ENCODE data around the gene RECK.
A peak's percentile ranks its signal among the peaks of the same experiment; 100 is the strongest.
"Not testable (repeated sequence)": the region's sequence is repeated elsewhere in the genome, so short reads cannot be mapped to it uniquely, and the experiment has no call there.

RECK gene, protein sequence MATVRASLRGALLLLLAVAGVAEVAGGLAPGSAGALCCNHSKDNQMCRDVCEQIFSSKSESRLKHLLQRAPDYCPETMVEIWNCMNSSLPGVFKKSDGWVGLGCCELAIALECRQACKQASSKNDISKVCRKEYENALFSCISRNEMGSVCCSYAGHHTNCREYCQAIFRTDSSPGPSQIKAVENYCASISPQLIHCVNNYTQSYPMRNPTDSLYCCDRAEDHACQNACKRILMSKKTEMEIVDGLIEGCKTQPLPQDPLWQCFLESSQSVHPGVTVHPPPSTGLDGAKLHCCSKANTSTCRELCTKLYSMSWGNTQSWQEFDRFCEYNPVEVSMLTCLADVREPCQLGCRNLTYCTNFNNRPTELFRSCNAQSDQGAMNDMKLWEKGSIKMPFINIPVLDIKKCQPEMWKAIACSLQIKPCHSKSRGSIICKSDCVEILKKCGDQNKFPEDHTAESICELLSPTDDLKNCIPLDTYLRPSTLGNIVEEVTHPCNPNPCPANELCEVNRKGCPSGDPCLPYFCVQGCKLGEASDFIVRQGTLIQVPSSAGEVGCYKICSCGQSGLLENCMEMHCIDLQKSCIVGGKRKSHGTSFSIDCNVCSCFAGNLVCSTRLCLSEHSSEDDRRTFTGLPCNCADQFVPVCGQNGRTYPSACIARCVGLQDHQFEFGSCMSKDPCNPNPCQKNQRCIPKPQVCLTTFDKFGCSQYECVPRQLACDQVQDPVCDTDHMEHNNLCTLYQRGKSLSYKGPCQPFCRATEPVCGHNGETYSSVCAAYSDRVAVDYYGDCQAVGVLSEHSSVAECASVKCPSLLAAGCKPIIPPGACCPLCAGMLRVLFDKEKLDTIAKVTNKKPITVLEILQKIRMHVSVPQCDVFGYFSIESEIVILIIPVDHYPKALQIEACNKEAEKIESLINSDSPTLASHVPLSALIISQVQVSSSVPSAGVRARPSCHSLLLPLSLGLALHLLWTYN

DNA sequence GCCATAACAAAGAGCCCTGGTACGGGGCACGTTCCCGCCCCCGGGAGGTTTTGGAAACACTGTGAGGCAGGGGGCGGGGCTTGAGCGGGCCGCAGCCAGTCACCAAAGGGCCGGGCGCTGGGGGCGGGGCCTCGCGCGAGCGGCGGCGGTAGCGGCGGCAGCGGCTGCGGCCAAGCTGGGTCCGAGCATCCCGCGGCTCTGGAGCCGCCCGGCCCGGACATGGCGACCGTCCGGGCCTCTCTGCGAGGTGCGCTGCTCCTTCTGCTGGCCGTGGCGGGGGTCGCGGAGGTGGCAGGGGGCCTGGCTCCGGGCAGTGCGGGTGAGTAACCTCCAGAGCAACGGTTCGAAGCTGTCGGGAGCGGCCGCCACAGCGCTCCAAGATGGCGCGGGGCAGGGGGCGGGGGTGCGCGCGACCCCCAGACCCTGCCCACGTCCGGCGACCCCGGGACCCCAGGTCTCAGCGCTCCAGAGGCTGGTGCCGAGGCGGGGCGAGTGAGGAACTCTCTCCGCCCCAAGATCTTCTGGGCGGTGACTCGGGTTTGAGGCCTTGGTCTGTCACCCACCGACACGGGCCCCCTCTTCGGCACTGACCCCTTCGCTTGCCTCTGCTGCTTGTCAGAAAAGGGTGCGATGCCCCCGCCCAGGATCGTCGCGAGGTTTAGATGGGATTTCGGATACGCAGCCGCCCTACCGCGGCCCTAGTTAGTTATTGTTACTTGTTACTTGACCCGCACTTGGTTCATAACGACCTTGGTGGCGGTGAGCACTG, at the start of gene RECK:
RECK (plus strand) TSS at position 134 of the 769 bp plus-strand sequence; CDS start at position 220, 86 bp downstream.
- DNase-seq (ENCODE audit: low read depth), result peak; percentile 89

DNA sequence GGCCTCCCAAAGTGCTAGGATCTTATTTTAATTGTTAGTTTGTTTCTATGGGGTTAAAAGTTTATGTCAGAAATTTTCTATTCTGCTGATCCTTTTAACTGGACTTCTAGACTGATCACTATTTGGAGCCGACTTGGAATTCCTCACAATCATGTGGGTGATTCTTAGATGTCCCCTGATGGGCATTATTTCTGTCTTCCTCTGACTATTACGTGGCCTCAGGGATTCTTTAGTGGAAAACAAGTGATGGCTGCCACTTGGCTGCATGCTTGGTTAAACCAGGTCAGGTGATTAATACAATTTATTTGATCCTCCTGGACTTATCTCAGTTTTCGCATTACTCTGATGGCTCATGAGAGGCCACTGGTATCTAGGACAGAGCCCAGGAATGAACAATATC, 46.6 kb upstream of the RECK start:
- no peak for DNase-seq (ENCODE audit: low read depth)

DNA sequence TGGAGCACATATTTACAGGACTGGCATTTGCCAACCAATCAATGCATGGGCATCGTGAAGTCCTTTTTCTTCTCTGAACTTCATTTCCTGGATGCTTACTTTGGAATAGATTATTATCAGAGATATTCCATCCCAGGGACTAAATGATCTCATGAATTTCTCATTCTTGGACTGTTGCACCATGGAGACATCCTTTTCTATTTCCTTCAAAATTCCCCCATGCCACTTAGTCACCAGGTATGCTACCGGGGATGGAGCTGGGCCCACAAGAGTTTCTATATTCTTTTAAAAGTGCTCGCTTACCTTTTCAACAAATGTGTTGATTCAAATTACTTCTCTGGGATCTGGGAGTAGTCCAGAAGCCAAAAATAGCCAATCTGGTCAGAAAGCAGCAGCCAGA, 43.6 kb upstream of the RECK start:
- DNase-seq (ENCODE audit: low read depth), result not testable (repeated sequence)

DNA sequence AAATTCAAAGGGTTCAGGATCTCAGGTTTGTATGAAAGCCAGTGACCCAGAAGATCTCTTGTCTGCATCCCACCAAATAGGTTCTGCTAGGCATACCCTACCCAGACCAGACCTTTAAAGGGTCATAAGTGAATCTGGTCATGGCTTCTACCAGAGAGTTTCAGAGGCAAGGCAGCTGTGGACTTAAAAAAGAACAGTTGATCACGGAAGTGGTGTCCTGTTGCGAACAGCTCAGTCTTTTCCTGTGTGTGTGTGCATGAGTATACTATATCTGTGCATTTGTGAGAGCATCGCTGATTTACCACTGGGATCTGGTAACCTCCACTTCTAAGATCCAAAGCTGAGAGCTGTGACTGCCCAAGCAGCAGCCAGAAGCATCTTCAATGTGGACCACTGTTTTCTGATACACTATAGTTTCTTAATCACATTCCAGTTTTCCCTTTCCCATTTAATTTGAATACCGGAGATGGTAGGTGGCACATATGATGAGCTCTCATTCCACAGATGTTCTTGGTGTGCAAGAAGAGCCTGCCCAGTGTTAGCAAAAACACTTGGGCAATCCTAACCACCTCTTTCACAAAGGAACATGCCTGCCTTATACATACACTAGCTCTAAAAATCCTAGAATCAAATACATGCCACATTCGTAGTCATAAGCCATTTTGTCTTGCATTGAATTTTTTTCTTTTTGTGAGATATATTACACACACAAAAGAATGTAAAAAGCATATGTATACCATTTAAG, 42.6 kb upstream of the RECK start:
- peak; percentile 46 for DNase-seq (ENCODE audit: low read depth)

DNA sequence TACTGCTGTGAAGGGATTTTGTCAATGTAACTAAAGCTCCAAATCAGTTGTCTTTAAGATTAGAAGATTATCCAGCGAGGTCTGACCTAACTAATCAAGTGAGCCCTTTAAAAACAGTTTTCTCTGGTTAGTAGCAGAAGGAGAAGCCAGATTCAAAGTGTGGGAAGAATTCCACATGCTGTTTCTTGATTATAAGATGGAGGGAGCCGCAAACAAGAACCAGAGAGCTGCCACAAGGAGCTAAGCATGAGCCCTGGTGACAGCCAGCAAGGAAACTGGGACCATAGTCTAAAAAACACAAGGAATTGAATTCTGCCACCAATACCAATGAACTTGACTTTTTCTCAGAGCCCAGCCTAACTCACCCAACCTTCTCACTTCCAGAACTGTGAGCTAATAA, 41.8 kb upstream of the RECK start:
- no peak for DNase-seq (ENCODE audit: low read depth)

DNA sequence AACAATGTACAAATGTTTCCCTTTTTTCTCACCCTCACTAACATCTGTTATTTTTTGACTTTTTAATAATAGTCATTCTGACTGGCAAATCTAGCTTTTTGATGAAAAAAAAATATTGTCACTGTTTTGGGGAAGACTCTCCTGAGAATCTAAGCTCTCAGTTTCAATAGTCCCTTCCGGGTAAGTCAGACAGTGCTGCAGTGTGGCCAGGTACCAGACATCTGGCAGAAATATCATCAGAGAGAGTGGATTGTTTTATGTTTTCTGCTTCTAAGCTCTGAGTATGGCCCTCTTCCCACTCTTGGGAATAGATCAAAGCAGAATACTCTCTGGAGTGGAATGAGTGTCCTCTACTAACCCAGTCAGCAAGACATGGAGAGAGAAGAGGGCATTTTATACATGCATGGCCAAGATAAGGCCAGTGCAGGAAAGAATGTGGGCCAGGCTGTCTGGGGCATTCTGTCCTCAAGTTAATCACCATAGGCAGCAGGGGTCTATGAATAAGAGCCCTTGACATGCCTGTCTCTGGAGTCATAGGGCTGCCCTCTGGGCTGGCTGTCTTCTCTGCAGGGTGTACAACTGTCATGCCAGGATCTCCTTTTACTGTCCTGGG, 40.2 kb upstream of the RECK start:
- DNase-seq (ENCODE audit: low read depth), result no peak

DNA sequence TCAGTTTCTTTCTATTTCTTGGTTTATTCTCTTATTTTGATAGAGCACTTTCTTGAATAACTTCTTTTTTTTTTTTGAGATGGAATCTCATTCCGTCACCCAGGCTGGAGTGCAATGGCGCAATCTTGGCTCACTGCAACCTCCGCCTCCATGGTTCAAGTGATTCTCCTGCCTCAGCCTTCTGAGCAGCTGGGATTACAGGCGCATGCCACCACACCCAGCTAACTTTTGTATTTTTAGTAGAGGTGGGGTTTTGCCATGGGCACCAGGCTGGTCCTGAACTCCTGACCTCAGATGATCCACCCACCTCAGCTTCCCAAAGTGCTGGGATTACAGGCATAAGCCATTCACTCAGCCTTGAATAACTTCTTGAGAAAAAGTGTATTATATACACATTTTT, 39.7 kb upstream of the RECK start:
- DNase-seq (ENCODE audit: low read depth), result not testable (repeated sequence)

DNA sequence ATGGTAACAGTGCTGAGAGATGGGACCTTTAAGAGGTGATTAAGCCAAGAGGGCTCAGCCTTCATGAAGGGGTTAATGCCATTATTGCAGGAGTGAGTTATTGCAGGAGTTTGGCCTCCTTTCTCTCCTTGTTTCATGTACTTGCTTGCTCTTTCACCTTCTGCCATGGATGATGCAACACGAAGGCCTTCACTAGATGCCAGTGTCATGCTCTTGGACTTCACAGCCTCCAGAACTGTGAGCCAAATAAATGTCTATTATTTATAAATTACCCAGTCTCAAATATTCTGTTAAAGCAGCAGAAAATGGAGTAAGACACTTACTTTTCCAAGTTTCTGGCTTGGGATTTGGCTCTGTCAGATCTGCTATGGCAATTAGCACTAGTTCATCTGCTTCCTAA, 38.4 kb upstream of the RECK start:
- DNase-seq (ENCODE audit: low read depth), result no peak

DNA sequence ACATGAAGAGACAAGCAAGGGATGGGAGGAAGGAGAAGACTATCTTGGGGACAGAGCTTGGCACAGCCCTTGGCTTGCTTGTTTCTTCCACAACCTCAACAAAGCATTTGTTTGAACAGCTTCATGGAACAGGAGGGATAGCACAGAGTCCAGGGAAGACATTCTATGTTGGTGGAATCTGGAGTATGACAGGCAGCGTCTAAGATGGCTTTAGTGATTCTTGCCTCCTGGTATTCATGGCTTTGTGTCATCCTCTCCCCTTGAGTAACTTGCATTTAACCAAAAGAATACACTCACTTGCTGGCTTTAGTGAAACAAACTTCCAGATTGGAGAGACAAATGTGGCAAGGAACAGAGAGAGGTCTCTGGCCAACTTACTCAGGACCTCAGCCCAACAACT, 30.8 kb upstream of the RECK start:
- DNase-seq (ENCODE audit: low read depth), result no peak

DNA sequence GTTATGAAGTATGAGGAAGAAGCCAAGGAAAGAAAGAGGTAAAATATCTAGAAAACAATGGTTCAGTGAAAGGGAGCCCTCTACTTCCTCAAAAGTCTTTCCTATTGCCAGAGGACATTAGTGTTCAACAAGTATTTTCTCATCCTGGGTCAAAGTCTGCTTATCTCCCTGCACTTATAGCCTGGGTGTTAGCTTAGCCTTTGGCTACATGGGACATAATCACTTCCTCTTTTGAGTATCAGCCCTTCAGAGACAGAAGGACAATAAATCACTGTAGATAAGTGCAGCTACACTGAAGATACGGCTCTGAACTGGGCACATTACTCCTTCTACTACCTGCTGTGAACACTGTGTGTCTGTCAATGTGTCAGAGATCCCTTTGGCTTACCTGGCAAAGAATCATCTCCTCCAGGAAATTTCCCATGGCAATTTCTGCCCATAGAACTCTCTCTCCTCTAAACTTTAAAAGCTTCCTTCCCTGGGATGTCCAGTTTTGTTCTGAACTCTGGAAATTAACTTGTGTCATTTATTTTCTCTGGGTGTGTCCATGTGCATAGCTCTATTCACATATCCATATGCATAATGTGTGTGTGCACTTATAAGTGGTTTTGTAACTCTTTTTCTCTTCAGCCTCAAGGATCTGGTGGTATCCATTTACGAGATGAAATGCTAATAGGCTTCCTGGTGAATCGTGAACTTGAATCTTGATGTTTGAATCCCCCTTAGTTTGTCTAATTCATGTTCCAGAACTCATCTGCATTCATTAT, 30.0 kb upstream of the RECK start:
- DNase-seq (ENCODE audit: low read depth), result no peak

DNA sequence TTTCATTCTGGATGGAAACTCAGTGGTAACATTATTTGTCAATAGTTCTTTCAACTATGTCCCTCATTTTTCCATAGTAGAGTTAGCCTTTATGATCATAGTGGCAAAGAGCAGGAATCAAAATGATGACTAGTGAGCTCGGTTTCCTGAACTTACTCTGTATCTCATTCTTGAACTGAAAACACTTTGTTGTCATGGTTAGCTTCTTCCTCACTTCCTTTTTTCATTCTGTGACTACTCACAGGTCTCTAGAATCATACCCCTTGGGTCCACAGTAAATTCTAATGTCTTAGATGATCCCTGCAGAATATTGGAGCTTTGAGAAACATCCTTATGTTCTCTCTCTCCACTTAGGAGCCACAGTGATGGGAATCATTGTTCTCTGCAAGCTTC, 29.4 kb upstream of the RECK start:
- no peak for DNase-seq (ENCODE audit: low read depth)

DNA sequence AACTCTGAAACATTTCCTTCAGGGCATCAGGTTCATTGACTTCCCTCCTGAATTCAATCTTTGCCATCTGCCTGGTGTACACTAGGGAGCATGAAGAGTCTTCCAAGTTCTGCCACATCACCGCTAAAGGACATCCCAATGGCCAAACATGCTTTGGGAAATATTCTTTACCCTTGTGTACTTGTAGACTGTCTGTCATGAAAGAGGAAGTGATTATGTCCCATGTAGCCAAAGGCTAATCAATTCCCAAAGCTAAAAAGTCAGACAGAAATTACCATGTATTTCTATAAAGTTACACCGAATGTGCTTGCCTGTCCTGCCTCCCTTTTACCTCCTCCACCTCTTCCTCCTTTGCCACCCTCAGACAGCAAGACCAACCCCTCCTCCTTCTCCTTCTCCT, 28.9 kb upstream of the RECK start:
- DNase-seq (ENCODE audit: low read depth), result no peak

DNA sequence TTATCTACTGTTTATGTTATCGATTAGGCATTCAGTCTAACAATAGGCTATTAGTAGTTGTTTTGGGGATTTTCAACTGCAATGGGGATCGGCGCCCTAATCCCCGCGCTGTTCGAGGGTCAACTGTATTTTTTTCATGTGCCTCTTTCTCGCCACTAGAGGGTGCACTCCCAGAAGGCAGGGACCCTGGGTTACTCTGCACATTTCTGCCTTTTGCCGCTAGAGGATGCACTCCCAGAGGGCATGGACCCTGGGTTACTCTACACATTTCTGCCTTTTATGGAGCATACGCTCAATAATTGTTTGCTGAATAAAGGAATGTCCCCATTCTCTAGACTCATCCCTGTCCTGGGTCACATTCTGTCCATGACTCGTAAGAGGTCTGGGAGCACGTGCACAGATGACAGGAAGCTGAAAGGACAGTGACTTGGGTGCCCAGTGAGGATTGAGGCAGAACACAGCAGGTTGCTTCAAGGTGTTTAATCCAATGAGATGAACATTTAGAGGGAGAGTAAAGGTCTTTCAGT, 27.9 kb upstream of the RECK start:
- DNase-seq (ENCODE audit: low read depth), result peak; percentile 55

DNA sequence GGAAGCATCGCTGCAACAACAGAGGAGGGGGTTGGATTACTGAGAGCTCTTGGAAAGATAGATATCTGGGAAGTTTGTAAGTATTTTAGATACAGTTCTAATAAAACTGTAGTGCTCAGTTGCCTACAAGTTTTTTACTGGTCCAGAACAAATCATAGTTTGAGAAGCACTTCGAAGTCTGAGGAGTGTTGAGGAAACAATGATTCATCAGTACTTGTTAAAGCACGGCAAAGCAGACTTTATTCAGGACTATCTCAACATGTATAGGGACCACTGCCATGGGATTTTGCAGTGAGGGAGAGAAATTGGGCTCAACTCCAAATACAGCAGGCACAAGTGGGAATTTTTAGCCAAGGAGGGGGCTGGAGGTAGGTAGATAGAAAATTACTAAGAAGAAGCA, 25.3 kb upstream of the RECK start:
- no peak for DNase-seq (ENCODE audit: low read depth)

DNA sequence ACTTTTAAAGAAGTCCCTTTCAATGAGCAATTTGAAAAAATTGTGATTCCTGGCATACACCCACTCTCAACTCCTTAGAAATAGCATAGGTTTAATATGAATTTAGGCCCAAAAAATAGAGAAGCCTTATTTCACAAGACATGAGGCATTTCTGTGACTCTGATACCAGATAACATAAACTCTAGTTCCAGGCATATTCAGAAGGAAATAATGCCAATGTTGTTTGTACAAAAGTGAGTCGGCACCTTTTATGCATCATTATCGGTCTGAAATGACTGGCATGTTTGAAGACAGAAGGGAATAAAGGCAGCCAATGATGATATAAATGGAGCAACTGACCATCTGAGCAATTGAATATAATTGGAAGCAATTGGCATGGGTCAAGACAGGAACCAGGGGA, 19.4 kb upstream of the RECK start:
- no peak for DNase-seq (ENCODE audit: low read depth)

DNA sequence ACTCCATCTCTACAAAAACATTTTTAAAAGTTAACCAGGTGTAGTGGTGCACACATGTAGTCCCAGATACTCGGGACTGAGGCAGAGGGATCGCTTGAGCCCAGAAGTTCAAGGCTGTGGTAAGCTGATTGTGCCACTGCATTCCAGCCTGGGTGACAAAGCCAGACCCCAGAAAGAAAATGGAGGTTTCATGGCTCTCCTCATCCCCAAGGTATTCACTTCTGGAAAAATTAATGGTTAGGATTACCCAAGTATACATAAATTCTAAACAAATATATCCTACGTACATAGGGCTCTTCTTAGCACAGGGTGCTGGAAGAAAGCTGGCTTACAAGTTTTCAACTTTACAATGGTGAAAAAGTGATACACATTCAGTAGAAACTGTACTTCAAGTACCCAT, 18.6 kb upstream of the RECK start:
- DNase-seq (ENCODE audit: low read depth), result no peak

DNA sequence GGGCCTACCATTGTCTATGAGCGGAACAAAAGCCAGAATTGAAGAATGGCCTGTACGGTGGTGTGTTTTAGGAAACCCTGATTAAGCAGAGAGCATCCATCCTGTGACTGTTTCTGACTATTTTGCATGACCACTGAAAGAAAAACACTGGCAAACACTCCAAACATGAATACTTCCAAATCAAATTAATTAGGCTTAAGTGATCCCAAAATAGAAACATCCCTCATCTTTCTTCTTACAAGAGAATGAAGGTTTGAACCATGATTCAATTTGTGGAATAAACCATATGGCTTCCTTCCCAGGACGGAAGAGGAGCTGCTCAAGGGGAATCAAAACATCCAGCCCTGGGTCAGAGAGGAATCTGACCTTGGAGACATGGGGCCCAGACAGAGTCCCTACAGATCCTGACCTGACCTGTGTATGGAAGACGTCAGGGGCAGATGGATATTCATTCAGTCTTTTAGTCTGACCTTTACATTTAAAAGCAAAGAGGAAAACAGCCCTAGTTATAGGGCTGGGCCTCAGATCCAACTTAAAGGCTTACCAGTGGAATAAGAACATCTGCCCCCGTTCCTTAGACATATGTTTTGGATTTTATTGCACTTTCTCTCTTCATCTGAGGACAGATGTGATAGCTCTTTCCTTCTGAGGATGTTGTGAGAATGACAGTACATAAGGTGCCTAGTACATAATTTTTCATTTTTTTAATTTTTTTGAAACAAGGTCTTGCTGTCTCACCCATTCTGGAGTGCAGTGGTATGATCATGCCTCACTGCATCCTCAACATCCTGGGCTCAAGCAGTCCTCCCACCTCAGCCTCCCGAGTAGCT, 17.6 kb upstream of the RECK start:
- peak; percentile 38 for DNase-seq (ENCODE audit: low read depth)

DNA sequence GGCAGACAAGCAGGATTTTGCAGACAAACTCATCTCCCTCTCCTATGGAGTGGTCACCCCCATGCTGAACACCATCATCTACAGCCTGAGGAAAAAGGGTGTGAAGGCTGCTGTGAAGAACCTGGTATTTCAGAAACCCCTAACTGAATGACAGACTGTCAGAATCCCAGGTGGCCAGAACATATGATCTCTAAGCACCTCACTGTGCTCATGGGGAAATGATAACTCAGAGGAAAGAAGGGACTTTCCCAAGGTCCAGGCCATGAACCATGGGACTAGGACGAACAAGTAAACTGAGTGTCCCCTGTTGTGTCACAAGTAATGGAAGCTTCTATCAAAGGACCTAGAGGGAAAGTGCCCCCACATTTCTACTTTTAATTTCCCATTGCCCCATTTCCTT, 14.7 kb upstream of the RECK start:
- no peak for DNase-seq (ENCODE audit: low read depth)
